ENCODE data around the gene BCL2.

GRCh38 chr18:63290821-63291200 lies 28.8 kb downstream of the BCL2 start:
- TF ChIP-seq CTCF (IDR thresholded peaks at IDR 0.05) (no peak), POLR2A (IDR thresholded peaks at IDR 0.05) (no peak)
